Measurements from ENCODE around the gene SEMA4B.
"Not testable (repeated sequence)": the region's sequence is repeated elsewhere in the genome, so short reads cannot be mapped to it uniquely, and the experiment has no call there.

Gene SEMA4B

DNA sequence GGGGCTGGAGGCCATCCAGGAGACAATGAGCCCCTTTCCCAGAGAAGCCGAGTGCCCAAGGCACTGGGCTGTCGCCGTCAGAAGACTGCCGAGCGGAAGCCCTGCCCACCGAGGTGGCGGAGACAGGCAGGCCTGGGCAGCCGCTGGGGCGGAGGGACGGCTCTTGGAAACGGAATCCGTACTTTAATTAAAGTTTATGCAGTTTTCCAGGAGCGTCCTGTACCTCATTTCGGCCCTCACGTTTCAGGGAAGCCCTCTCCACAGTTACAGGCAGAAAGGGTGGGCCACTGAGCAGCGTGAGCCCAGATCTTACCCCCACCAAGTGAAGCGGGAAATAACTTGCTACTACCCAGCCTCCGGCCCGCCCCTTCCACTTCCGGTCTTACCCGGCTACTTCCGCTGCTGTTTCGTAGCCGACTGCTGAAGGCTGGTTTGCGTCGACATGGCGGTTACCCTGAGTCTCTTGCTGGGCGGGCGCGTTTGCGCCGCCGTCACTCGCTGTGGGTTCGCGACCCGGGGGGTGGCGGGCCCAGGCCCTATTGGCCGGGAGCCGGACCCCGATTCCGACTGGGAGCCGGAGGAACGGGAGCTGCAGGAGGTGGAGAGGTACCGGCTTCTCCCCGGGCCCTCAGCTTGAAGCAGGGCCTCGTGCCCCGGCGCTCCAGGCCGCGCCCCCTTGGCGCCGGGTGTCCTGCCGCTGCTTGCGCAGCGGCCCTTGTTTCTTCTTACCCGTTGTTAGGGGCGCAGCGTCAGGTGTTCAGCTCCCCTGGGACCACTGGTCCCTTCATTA lies 64.3 kb downstream of the SEMA4B start, which contains the start of gene NGRN:
NGRN (plus strand) TSS at position 402 of the 790 bp plus-strand sequence; CDS start at position 443, 41 bp downstream.
- DNase-seq = peak; percentile 92

DNA sequence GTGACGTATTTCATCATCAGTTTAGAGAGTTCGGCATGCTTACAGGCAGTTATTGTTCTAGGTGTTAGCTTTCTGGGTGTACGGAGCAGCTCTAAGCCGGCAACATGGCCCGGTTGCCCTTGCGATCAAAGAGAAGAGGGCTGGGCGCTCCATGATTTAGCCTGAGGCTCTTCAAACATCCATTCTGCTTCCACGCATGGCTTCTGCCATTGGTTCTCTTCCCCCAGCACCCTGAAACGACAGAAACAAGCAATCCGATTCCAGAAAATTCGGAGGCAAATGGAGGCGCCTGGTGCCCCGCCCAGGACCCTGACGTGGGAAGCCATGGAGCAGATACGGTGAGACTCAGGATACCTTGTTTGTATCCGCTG lies 64.9 kb downstream of the SEMA4B start:
- peak; percentile 62 for DNase-seq

DNA sequence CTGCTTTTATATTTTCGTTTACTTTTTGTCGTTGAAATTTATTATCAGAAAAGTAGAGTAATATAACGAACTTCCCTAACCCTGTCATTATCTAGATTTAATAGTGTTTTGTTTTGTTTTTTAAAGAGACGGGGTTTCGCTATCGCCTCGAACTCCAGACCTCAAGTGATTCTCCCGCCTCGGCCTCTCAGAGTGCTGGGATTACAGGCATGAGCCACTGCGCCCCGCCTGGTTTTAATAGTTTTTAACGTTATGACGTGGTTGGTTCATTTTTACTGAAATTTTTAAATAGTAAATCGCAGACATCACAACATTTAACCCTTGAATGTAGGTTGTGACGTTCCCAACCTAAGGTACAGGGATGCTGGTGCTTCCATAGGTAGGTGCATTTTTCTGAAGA lies 65.4 kb downstream of the SEMA4B start:
- DNase-seq = no peak

DNA sequence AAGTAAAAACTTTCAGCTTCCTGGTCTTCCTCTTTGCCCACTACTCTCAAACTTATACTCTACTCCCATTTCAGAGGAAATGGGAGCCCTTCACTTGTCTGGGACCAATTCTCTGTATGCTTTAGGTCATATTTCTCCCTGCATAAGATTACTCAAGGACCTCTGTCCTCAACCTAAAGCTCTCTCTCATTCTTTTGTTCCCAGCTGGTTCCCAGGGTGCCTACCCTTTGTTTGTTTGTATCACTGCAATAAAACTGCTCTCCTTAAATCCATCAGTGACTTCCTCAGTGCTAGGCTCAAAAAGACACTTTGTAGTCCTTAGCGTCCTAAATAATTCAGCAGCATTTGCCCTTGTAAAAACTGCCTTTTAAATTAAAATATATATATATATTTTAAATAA lies 67.3 kb downstream of the SEMA4B start:
- DNase-seq = no peak

- DNase-seq = no peak
Observed at GRCh38 chr15:90270502-90271150, 69.5 kb downstream of the SEMA4B start.

DNA sequence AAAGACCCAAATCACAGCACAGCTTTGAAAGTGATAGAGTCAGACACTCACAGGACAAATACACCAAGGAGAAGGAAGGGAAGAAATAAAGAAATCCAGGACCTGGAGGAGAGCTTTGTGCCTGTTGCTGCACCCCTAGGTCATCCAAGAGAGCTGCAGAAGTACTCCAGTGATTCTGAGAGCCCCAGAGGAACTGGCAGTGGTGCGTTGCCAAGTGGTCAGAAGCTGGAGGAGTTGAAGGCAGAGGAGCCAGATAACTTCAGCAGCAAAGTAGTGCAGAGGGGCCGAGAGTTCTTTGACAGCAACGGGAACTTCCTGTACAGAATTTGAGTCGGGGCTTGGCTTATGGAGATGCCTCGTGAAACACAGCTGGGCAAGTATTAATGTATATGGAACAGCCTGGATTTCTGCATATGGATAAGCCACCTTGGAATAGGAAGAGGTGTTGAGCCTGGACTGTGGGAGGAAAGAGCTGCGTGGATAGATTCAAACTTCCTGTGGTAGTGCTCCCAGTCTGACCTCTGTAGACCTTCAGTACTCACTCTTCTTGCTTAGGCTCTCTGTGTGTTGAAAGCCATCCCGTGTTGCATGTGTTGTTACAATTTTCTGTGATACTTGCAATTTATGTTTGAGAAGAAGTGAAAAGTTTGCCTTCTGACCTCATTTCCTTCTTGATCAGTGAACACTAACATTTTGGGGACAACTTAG lies 70.5 kb downstream of the SEMA4B start:
- DNase-seq = no peak

GRCh38 chr15:90278467-90278866 lies 77.3 kb downstream of the SEMA4B start:
- DNase-seq = not testable (repeated sequence)

Measured in central memory CD4-positive, alpha-beta T cell (primary cell).